Choroid plexus epithelial cell (primary cell): ENCODE data around the gene CDKN2B-AS1.

Experiments
- DNase-seq: peaks from one replicate; pipeline ENCODE4 v3.0.0-alpha.2; 2010; ENCODE audit warnings: low read depth
- H3K4me3 ChIP-seq: 2 replicates; pipeline ENCODE4 v1.5.1; 2011; ENCODE audit warnings: low read depth, mild to moderate bottlenecking, control low read depth, low read length, moderate library complexity
- CTCF ChIP-seq: conservative IDR thresholded peaks from 2 replicates; pipeline ENCODE4 v1.5.1; 2011; ENCODE audit warnings: low read depth, mild to moderate bottlenecking, control low read depth, inconsistent platforms, low read length, moderate library complexity

CDKN2B-AS1 gene

GRCh38 chr9:21970800-21971640 is 23.6 kb upstream of the CDKN2B-AS1 start:
- DNase-seq: peak; percentile 55
- peak overlapping the region; percentile 25 for H3K4me3 ChIP-seq
- TF ChIP-seq CTCF: no peak

- DNase-seq: no peak
- no peak for TF ChIP-seq CTCF
- H3K4me3 ChIP-seq: peak overlapping the region; percentile 5
These were observed 22.2 kb upstream of the CDKN2B-AS1 start for GRCh38 chr9:21972361-21972760.

GRCh38 chr9:21974343-21974721 is 20.3 kb upstream of the CDKN2B-AS1 start:
- TF ChIP-seq CTCF: no peak
- DNase-seq: no peak
- H3K4me3 ChIP-seq: peak overlapping the region; percentile 67

- DNase-seq: peak; percentile 70
- H3K4me3 ChIP-seq: peak overlapping the region; percentile 67
- TF ChIP-seq CTCF: no peak
These were observed 19.7 kb upstream of the CDKN2B-AS1 start for GRCh38 chr9:21974722-21975409.

GRCh38 chr9:21976334-21976875 is 18.2 kb upstream of the CDKN2B-AS1 start:
- DNase-seq: no peak
- TF ChIP-seq CTCF: no peak
- H3K4me3 ChIP-seq: no peak overlapping the region

- TF ChIP-seq CTCF: no peak
- no peak overlapping the region for H3K4me3 ChIP-seq
- DNase-seq: no peak
These were observed 12.2 kb upstream of the CDKN2B-AS1 start for GRCh38 chr9:21982391-21982790.
